Activated effector memory CD4-positive, alpha-beta T cell treated with anti-CD3 and anti-CD28 coated beads, Interleukin-2, amount 50 U/mL, for 16 hours (primary cell): ENCODE measurements around the gene HNF1B.
"Not testable (repeated sequence)": the region's sequence is repeated elsewhere in the genome, so short reads cannot be mapped to it uniquely, and the experiment has no call there.

ENCODE experiments used
- DNase-seq: peaks from one replicate; pipeline ENCODE4 v3.0.0-alpha.2; 2020

The HNF1B gene

GRCh38 chr17:37699285-37699973 lies 45.4 kb downstream of the HNF1B start:
- DNase-seq: no peak

DNA sequence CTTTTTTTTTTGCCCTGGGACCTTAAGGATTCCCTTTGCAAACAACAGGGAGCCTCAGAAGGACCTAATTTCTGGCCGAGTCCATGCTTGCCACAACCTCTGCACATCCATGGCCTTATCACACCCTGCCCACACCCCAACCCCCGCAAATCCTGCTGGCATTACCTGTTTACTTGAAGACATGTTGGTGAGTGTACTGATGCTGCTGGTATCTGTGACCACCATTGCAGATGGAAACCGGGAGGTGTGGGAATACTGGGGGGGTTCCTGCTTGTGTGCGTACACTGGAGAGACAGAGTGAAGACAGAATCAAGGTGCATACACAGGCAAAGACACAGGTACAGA lies 46.0 kb downstream of the HNF1B start:
- DNase-seq: no peak

GRCh38 chr17:37698132-37698910 lies 46.5 kb downstream of the HNF1B start:
- DNase-seq: no peak

- no peak for DNase-seq
Observed at GRCh38 chr17:37697381-37697780, 47.5 kb downstream of the HNF1B start.

- DNase-seq: no peak
Observed at GRCh38 chr17:37696366-37696765, 48.5 kb downstream of the HNF1B start.

DNA sequence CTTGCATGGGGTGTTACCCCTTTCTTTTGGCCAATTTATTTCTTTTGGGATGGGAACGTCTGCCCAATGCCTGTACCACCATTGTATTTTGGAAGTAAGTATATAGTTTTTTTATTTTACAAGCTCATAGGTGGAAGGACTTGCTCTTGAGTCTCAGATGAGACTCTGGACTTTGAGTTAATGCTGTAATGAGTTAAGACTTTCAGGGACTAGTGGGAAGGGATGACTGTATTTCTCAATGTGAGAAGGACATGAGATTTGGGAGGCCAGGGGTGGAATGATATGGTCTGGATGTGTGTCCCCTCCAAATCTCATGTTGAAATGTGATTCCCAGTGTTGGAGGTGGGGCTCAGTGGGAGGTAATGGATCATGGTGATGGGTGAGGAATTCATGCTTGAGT lies 49.1 kb downstream of the HNF1B start:
- no peak for DNase-seq

- DNase-seq: no peak
Observed at GRCh38 chr17:37694734-37695133, 50.1 kb downstream of the HNF1B start.

- DNase-seq: no peak
Observed at GRCh38 chr17:37693328-37693727, 51.5 kb downstream of the HNF1B start.

- DNase-seq: no peak
Observed at GRCh38 chr17:37691807-37692206, 53.1 kb downstream of the HNF1B start.

- no peak for DNase-seq
Observed at GRCh38 chr17:37689317-37689716, 55.5 kb downstream of the HNF1B start.

GRCh38 chr17:37683454-37683984 lies 61.3 kb downstream of the HNF1B start:
- DNase-seq: no peak

DNA sequence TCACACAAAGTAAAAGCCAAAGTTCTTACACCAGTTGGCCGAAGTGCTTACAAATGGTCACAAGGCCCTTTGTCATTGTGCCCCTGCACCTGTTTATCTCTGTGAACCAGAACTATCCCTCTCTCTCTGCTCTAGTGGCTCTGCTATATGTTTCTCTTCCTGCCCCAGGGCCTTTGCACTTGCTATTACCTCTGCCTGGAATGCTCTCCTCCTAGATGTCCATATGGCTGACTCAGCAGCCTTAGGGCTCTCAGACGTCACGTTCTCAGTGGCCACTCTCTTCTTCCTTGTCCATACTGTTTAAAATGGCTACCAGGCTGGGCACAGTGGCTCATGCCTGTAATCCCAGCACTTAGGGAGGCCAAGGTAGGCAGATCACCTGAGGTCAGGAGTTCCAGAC lies 62.9 kb downstream of the HNF1B start:
- DNase-seq: no peak

DNA sequence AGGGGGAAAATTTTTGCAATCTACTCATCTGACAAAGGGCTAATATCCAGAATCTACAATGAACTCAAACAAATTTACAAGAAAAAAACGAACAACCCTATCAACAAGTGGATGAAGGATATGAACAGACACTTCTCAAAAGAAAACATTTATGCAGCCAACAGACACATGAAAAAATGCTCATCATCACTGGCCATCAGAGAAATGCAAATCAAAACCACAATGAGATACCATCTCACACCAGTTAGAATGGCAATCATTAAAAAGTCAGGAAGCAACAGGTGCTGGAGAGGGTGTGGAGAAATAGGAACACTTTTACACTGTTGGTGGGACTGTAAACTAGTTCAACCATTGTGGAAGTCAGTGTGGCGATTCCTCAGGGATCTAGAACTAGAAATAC lies 64.9 kb downstream of the HNF1B start:
- not testable (repeated sequence) for DNase-seq

DNA sequence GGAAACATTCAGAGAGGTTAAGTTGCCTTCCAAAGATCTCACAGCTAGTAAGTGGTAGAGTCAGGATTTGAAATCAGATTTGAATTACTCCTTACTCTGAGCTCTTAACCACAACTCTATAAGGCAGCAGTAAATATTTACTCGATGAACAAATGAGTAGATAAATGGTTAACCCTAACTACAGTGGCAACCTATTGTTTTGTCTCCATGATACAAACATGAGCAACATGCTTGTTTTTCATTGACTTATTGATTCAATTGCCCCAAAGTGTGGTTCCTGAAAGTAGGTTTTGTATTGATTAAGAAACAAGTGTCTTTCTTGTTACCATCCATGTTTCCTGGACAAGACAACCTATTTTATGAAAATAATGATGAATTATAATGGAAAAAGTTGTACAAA lies 66.8 kb downstream of the HNF1B start:
- DNase-seq: no peak

GRCh38 chr17:37677021-37677420 lies 67.8 kb downstream of the HNF1B start:
- DNase-seq: no peak

DNA sequence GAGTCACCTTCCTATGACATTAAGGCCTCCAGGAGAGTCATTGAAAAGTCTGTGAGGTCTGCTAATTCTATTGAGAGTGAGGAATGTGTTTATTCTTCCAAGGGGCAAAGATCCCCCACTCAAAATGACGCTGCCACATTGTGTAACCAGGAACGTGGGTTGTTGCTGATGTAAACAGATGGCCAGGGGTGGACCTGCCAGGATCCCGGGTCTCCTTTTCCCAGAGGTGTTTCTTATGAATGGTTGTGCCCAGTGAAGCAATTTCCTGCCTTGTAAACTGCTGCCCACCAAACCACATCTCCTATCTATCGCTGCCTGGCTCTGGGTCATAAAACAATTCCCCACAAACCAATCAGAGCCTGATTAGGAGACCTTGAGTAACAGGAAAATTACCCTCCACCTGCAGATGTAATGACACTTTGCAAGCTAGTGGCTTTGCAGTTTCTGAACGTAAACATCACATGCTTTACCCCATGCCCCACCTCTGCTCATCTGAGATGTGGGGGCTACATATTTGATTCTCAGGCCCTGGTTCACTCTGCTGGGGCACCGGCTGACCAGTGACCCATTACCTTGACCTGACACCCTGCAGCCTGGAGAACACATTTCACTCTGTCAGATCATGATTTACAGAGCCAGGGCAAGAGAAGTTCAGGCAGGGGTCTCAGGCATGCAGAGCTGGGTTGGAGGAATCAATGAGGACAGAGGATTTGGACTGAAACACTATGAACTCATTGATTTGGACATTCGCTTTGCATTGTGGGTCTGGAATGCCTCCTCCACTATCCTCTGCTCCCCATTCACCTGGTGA lies 68.5 kb downstream of the HNF1B start:
- DNase-seq: no peak

- no peak for DNase-seq
Observed at GRCh38 chr17:37674511-37674910, 70.3 kb downstream of the HNF1B start.

GRCh38 chr17:37673386-37673785 lies 71.5 kb downstream of the HNF1B start:
- DNase-seq: no peak

- no peak for DNase-seq
Observed at GRCh38 chr17:37672548-37673078, 72.2 kb downstream of the HNF1B start.

- DNase-seq: no peak
Observed at GRCh38 chr17:37671824-37672547, 72.9 kb downstream of the HNF1B start.

DNA sequence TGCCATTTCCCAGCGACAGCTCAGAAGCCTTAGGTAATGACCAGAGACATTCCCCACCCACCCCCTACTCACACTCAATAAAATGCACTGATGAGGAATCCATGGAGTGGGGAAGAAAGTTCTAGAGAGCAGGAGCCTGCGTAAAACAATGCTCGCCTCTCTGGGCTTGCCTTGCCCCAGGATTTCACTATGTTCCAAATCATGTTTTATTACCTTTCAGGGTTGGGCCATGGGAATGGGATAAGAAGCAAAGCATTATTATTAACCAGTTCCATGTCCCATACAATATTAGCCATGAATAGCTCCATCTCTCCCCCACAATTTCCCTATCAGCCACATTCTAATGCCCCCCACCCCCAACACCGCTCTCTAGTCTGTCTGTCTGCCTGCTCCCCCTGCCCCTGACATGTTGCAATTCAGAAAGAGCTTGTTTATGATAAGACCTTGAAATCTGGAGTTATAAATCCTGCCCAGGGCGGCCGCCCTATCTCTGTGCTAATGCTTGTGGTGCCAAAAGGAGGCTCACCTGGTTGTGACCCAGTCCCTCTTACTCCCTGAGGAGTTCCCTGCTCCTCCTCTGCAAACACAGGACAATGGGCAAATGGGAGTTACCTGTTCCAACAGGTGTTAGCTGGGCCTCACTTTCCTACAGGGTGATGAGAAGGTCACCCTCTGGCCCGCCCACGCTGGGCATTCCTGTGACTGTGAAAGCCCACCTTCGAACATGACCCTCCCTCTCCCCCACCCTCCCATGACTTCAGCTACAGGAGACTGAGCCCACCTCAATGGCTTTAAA lies 73.6 kb downstream of the HNF1B start:
- no peak for DNase-seq

DNA sequence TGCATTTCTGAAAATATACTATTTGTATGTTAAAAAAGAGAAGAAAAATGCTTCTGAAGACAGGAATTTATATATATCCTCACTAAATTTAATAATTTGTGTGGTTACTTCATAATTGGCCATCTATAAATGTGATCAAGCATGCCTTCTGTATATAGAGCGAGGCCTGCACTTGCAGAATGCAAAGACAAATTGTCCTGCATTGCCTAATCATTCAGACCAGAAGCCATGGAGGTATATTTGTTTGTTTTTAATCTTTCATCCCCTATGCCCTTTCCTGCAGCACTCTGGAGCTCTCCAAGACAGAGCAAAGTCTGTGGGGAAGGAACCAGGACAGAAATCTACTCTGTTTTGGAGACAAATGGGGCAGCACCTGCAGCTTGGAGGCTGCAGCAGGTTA lies 77.8 kb downstream of the HNF1B start:
- no peak for DNase-seq
